ENCODE data around the gene TBC1D5.

Gene TBC1D5

DNA sequence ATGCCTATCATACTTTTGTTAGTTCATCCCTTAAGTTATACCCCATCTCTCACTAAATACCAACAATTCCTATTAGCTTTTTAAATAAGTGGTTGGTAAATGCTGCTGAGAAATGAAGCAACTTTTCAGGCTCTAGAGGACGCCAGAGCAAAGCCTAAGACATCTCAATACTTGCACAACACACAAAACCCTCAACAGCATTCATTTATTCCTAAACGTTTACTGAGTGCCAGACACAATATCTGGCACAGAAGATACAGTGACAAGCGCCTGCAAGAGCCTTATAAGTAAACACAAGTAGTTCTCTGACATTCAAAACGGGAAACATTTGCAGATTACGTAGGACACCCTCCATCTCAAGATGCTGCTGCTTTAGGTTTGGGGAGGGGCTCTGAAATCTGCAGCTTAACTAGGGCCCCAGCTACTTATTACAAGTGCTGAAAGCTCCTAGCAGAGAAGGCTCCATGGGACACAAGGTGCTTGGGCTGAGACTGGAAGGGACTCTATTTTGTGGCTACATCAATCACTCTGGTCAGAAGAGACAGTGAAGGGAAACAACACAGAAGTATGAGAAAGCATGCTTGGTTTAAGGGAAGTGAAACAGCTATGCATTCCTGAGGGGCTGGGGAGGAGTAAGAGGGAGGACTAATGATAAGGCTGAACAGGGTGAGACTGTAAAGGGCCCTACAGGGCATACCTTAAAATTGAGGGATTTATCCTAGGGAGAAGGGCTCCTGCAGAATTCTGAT is 546.4 kb downstream of the TBC1D5 start:
- no peak for DNase-seq

DNA sequence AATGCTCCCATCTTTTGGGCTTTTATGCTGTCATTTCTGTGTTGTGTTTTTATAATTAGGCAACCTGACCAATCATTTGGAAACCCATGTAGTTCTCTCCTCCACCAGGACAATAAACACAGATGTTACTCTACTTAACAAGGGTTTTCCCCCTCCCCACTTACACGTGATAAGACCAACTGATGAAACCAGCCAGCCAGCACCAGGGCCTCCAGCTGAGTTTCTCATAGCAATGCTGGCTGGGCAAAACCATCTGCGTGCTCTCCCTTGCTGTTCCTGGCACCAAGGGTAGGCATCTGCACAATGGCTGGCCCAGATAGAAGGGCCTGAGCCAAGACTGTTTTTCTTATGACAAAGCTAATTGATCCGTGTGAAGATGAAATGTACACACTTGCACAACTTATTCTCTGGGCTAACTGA is 547.2 kb downstream of the TBC1D5 start:
- DNase-seq = no peak

DNA sequence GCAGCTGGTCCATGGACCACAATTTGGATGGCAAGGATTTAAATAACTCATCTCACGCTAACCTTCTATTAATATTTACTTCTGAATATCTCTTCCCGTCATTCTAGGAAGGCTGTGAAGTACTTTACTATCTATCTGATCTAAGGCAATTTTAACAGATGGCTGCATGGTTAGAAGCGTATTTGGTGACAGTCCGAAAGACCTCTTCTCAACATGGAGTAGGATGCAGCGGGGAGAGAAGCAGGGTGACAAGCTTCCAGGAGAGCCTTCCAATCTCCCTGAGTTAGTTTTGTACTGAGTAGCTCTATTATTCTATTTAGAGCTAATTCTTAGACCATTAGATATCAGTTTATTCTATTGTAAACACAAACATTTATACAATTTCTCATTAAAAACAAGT is 548.3 kb downstream of the TBC1D5 start:
- no peak for DNase-seq

DNA sequence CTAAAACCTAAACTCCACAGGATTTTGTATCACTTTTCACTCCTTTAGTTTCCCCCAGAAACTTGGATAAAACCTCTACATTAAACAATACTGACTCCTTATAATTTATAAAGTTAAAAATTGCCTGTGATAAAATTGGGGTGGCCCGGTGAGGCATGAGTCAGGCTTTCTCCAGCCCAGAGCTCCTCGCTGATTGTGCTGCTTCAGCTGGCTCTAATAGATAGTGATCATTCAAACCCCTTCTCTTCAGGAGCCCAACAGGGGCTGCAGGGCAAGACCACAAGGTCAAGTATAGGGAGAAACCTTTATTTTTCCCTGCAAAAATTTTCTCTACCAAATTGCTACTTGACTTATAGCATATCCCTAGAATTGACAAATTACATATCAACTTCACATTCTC is 549.4 kb downstream of the TBC1D5 start:
- DNase-seq = no peak

DNA sequence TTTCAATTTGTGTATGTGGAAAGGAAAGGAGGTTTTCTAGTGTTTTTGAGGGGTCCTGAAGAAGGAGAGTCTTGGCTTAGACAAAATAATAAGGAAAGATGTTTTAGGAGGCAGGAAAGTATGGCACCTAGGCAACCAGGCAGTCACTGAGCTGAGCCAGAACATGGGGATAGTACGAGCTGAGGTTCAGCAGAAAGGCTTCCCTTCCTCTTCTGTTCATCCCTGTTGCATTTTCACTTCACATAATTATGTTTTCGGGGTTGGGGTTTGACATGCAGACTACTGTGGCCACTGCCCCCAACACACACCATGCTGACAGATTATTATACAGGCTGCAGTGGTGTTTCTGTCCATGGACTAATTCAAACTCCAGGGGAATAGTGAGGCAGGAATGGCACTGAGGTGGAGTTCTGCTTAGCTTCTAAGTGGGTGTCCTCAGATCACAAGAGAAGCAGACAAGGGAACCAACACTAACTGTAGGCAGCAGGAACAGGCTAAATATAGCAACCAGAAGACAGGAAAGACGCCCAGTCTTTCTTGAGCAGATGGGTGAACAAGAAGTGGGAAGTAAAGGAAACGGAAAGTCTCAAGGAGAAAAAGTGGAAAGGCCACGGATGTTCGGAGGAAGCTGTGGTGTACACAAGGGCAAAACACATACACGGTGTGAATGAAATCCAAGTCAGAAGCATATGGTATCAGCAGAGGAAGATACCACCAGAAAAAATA is 551.9 kb downstream of the TBC1D5 start:
- DNase-seq = no peak

DNA sequence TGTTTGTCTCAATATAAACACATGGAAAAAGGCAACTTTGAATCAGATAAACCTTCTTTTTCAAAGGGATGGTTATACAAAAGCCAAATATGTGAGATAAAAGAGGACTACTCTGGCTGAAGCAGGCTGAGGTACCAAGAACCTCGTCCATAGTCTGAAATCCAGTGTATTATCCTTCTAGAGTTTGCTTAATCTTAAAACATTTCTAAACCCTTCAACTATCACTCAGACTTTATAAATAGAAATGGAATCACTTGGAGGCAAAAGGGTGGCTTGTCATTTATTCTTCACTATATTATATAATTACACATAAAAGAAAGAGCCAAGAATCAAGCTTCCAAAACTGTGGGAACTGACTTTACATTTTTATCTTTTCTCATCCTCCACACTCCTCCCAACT is 554.1 kb downstream of the TBC1D5 start:
- no peak for DNase-seq

DNA sequence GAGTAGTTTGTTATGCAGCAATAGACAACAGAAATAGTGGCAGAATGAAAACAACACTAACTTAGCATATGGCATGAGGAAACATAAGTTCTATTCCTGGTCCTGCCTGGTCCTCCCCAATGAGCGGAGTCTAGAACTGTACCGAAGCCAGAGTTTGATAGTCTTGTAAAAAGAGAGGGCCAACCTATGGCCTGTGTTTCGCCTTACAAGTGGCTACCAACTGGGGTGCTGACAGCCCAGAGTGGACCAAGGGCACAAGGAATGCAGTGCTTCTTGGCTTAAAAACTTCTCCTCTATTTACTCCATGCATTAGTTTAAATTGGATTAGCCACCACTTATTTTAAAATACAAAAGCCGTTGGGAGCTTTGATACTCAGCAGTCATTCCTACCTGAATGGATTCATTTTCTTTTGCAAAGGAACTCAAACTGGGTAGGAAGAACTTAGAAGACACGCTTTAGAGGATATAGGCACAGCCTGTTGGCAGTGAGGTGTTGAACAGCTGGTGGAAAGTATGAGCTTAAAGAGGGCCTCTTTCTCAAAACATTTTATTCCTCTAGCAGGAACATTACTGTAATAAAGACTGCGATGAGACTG is 554.7 kb downstream of the TBC1D5 start:
- DNase-seq = no peak

DNA sequence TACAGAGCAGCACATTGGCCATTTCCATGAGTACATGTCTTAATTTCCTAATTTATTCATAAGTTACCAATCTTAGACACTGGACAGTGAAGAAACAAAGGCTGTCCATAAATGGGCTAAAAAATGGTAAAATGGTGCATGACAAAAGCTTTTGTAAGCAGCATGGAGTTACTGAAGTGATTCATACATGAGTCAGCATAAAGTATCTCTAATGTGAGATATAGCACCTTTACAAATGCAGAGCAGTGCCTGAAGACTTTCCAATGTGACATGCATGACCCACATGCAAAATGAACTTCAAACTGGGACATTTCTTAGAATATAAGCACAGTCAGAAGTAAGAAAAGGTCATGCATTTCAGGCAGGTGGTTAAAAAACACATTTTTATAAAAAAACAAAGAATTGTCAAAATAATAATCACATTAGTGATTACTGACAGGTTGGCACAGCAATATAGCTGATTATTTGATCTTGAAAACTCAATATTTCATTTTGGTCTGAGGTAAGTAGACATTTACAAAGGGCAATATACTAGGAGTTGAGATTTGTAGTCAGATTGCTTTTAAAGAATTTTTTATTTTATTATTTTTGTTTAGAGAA is 558.4 kb downstream of the TBC1D5 start:
- DNase-seq = no peak

DNA sequence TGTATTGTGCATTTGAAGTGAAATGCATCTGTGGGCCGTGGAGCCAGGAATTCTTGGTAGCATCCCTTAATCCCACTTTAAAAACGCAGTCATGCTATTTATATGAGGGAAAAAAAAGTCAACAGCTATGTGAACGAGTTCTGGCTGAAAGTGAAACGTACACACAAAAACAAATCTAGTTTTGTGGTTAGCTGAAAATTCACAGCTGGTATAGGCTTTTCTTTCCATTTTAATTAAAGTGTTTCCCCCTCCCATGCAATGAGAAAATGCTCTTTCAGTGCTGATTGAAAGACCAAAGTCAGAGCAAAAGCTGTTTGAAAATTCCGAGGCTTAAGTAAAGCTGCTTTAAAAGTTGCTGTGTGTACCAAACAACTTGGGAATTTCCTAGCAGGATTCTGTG is 560.3 kb downstream of the TBC1D5 start:
- DNase-seq = no peak

DNA sequence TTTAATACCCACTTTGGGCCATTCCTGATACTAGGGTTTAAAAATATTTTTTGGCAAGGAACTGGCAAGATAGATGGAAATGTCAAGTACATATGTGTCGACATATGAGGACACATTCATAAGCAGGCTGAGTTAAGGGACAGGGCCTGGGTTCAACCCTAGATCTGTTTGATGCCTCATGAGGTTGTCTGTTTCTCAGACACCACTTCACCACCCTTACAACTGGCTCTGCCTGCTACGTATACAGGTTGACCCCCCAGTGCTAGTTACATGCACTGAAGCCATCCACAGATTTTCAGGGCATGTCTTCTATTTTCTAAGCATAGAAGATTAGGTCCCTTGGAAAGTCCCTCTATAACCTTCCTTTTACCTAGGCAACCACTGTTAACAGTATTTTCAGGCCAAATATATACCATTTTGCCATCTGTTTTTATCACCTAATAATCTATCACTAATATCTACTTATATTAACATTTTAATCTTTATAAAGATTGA is 561.0 kb downstream of the TBC1D5 start:
- DNase-seq = no peak

DNA sequence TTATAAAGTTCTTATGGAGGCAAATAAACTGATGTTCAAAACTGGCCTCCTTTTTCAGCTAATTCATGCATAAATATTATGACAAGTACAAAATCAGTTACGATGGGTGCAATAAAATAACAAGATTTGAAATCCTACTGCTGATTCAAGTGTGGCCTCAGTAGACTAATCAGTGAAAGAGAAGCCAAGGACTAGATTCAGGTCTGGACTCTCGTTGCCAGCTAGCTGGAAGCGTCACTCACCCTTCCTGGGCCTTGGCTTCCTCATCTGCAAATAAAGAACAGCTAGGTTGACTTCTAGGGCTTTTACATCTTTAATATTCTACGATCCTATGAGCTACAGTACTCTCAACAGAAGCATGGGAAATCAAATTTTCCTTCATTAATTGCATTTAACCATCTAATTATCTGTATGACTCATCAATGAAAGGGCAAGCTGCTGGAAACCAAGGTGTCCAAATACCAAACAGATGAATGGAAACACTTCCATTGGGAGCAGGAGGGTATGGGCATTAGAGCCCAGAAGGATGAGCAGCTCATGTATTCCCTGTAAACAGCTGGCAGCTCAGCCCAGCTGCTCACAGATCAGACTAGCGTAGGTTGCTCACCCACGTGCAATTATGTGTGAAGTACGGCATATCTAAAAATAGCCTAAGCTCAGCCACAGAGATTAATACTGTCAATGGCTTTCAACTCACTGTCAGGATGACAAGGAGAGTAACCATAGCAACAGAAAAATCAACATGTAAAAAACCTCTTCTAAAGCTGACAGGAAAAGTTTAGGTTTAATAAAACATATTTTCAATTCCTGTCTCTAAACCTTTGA is 562.8 kb downstream of the TBC1D5 start:
- DNase-seq = no peak

DNA sequence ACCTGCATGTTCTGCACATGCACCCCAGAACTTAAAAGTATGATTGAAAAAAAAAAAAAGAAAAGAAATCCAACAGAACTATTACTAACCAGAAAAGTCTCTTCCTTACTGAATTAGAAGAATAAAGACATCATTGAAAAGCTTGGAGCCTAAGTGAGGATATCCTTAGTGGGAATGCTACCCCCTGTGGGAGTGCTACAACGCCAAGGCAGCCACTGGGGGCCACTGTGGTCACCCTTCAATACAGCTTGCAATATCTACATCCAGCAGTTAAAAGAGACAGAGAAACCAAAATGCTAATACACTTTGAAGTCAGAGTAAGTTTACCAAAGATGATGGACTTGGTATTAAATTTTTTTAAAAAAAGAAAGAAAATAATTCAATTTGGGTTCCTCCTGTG is 565.7 kb downstream of the TBC1D5 start:
- no peak for DNase-seq

DNA sequence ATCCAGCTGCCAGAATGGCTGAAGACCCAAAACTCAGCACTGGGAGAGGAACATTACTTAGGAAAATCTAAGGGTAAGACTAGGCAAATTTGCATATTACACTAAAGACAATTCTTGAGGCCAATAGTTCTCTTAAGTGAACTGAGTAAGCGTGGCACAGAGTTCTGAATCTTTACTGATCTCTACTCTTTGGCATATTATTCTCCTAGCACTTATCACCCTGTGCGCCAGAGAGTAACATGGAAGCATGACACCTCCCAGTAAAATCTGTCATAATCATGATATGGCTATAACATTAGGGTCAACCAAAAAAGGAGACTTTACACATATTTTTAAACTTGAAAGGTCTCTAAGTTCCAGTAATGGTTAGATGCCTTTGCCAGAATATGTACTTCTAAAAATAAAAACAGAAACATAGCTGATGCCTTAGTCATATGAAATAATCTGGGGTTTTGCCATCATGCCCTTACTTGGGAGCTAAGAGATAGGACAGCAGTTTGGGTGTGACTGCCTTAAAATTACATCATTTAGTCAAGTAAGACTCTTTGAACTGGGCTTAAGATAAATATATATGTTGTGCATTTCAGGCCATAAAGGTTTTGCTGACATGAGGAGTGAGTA is 567.1 kb downstream of the TBC1D5 start:
- no peak for DNase-seq

DNA sequence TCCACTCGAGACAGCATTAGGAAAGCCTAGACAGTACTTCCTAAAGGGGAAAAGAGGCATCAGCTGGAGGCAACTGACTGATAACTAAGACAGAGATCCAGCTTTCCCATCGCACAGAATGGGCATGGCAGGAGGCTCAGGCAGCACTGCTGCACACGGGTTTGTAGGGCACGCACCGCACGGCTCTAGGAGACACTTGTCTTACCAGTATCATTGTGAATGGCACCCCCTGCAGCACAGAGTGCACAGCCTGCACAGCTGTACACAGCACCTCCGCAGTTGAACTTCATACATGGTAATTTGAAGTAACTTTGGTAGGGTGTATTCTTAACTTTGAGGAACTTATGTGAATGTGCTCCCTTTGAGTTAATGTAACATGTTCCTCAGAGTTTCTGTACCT is 576.1 kb downstream of the TBC1D5 start:
- DNase-seq = no peak

DNA sequence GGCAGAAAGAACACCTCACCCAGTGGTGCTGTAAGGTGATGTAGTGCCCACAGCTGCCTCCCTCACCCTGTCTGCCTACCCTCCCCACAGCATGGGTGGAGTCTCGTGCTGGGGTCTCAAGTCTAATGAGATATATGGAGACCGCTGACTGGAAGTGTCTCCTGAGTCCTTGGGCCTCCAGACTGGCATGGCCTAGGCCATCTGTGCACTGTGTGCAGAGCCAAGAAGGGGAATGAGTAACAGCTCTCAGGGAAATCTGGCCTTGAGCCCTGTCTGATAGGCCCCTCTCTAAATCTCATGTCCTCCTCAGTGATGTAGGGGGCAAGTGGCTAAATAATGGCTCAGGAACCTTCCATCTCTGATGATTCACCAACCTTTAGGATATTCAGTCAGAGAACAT is 580.3 kb downstream of the TBC1D5 start:
- DNase-seq = no peak

DNA sequence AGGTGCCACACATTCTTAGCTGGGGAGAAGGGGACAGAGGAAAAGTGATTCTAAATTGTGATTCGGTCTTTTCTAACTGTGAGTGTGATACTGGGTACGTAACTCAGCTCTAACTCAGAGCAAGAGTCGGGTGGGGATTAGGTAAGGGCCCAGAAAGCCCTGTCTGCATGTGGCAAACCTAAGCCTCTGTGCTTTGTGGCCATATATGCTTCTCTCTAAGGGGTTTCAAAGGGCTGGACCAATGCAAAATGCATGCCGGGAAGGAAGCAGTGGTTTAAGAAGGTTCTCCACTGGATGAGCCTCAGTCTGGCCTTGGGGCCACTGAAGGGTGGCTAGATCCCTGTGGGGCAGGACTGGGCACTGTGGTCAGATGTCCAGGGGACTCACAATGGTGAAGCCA is 581.8 kb downstream of the TBC1D5 start:
- no peak for DNase-seq

DNA sequence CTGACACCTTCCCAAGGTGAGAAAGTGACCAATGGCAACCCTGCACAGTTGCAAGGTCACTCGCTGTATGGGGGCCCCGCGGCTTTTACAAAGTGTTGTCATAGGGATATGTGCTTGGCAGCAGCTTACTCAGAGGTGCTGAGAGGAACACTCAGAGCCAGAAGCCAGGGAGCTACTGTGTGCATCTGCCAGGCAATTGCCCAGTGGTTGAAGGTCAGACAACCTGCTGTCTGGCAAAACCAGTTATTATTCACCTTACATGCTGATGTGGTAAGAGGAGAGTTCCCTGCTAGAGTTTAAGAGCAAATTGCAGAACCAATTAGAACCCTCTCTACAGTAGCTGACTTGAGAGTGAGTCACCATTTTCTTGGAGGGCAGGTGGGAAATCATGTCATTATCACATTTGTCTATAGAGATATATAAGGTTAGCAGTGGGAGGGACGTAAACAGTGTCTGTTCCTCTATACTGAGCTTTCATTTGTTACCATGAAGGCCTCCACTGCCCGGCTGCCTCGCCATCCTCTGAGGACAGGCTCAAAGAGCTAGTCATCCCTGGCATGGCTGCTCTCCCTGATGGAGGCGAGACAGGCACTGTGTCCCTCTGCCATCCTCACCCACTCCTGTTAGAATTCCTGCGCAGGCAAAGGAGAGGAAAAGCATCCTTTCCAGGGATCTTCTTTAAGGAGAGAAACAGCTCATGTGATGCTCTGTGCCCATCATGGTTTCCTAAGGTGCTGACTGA is 583.3 kb downstream of the TBC1D5 start:
- no peak for DNase-seq

DNA sequence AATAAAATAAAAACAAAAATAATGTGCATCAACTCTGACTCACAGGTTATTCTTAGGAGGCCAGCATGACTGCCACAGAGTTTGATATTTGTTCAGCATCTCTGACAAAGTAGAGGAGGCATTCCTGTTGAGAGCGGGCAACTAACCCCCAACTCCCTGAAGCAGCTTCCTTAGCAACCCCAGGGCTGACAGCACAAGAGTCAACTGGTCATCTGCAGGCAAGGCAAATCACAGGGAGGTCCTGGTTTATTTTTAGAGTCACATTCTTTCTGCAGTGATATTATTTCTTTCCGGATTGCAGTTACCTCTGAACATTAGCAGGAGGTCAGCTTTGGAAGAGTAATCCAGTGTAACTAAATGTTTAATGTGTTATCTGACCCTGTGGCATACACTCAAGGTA is 584.7 kb downstream of the TBC1D5 start:
- DNase-seq = no peak

DNA sequence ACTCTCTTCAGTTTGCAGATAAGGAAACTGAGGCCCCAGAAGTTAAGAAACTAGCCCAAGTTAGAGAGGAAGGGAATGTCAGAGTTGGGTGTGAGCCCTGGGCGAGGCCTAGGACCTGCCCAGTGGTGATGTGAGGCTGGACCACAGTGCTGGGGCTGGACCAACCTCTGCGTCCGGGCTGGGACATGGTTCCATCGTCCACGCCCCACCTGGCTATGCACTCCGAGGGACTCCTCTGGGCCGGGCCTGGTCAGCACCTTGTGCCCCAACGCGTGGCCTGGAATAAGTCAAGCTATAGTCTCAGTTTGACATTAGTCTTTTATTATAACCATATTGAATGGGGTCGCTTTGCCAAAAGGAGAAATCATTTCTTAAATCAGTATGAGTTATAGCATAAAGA is 585.6 kb downstream of the TBC1D5 start:
- no peak for DNase-seq

DNA sequence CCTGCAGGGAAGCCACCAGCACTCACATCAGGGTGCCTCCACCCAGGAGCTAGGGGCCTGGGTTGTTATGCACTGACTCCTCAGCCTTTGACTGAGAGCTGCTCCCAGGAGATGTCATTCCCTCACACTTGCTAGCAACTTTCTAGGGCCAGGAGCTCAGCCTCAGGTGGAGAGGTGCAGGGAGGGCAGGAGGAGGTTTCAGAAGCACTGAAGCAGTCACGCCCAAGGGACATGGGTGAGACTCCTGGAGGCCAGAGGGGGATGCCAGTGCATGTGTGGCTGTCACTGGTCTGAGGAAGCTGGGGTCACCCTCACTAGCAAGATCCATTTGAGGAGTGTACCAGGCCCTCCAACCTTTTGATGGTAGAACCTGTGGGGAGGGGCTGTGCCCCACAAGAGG is 586.5 kb downstream of the TBC1D5 start:
- no peak for DNase-seq

DNA sequence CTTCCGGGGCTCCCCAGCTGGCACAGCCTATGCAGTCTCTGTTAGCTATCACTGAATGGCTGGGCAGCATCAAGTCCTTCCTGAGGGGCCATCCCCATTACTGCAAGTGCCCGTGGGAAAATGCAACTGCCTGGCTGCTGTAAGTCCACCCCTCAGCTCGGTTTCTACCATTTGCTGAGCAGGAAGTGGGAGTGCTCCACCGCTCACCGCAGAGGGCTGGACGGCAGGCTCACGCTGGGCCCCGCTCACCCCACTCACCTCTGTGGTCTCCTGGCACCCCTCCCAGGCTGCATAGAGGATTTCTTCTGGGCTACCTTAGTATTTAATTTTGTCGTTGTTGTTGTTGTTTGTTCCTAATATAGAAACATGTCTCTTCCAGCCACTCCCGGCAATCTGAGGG is 587.5 kb downstream of the TBC1D5 start:
- DNase-seq = no peak

DNA sequence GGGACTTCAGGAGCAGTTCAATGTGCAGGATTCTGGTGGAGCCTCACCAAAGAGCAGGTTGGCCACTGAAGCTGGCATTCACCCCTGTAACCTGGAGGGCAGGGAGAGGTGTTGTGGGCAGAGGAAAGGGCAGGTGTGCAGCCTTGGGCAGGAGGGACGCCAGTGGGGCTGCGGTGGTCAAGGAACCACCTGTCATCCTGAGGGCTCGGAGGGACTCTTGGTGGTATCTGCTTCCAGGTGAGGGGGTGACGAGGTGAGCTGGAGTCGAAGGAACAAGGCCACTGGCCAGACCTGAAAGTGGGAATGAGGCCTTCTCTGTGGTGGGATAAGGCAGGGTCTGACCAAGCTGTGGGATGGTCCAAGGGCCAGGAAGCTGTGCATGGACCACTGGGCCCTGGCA is 588.2 kb downstream of the TBC1D5 start:
- no peak for DNase-seq

Data from stimulated activated CD4-positive, alpha-beta T cell treated with anti-CD3 and anti-CD28 coated beads, Interleukin-12 subunit alpha, Interleukin-12 subunit beta, amount 100 ng/mL, for 4 hours (primary cell).